LNCaP clone FGC (cell line): ENCODE data around the gene NKAIN4.

ENCODE experiments used
- DNase-seq: peaks from one replicate; pipeline ENCODE4 v3.0.0-alpha.2; 2011; ENCODE audit warnings: low read depth
- H3K4me3 ChIP-seq: 2 replicates; pipeline ENCODE4 v1.5.1; 2011; ENCODE audit warnings: mild to moderate bottlenecking, low read depth, low read length, control low read depth
- TF ChIP-seq, protein P1 (sequence below): IDR thresholded peaks from 2 replicates; pipeline ENCODE4 v1.5.1; 2012; ENCODE audit warnings: mild to moderate bottlenecking; ENCODE audit not compliant: control insufficient read depth, insufficient read depth; ENCODE audit errors: extremely low read depth

NKAIN4 gene

DNA sequence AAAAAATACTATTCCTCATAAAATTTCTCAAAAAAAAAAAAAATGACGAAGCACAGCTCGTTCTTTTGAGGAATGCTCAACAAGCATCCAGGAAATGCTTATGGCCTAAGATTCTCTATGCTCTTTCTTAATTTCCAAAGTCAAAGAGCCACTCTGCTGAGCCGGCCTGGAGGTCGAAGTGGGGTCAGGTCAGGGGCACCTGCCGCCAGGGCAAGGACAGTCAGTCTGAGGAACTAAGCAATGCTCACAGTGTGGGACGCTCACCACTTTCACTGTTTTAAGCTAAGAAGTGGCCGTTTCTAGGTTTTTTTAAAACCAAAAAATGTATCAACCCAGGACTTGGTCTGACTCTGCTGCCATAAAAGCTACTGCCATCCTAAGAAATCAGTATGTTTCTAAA, 55.7 kb downstream of the NKAIN4 start:
- DNase-seq, result no peak
- TF ChIP-seq, protein P1, sequence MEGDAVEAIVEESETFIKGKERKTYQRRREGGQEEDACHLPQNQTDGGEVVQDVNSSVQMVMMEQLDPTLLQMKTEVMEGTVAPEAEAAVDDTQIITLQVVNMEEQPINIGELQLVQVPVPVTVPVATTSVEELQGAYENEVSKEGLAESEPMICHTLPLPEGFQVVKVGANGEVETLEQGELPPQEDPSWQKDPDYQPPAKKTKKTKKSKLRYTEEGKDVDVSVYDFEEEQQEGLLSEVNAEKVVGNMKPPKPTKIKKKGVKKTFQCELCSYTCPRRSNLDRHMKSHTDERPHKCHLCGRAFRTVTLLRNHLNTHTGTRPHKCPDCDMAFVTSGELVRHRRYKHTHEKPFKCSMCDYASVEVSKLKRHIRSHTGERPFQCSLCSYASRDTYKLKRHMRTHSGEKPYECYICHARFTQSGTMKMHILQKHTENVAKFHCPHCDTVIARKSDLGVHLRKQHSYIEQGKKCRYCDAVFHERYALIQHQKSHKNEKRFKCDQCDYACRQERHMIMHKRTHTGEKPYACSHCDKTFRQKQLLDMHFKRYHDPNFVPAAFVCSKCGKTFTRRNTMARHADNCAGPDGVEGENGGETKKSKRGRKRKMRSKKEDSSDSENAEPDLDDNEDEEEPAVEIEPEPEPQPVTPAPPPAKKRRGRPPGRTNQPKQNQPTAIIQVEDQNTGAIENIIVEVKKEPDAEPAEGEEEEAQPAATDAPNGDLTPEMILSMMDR, result no peak
- no peak overlapping the region for H3K4me3 ChIP-seq

DNA sequence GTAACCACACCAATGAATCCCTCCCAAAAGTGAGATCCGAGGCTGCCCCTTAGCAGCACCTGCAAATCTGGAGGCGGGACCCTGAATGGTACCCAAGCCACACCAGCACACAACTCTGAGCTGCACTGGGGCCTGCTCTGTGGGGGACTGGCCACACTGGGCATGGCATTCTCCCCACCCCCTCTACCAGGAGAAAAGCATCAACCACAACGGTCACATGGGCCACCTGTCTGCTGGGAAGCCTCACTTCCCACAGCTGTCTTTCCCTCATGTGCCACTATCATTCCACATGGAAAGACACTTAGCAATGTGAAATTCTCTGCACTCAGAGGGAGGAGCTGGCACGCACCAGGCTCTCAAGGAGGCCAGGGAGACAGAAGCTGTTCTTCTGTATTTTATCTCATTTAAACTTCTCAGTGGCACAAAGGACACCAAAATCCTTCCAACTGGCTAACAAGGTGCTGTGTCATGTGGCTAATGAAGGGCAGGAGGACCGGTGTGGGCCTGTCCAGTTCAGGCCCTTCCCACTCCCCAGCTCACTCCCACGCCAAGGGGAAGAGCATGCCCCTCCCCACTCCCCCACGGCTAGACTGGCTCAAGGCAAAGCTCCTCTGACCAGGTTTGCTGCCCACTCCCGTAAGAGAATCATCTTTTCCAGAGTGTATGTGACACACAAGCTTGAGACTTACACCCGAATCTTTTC, 57.3 kb downstream of the NKAIN4 start:
- no peak overlapping the region for H3K4me3 ChIP-seq
- DNase-seq, result no peak
- TF ChIP-seq, protein P1, result no peak

DNA sequence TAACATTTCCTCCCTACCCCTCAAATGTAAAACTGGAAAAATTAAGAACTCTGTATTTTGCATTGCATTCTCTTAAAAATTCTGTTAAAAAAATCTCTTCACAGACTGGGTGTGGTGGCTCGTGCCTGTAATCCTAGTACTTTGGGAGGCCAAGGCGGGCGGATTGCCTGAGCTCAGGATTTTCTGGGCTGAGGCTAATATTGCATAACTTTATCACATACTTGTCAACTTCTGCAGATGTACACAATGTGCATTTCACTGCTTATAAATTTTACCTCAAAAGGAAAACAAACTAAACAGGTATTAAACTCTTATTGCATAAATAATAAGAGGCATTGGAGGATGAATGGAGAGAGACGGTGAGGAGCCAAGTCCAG, 59.5 kb downstream of the NKAIN4 start:
- TF ChIP-seq, protein P1, result no peak
- H3K4me3 ChIP-seq, result no peak overlapping the region
- no peak for DNase-seq

DNA sequence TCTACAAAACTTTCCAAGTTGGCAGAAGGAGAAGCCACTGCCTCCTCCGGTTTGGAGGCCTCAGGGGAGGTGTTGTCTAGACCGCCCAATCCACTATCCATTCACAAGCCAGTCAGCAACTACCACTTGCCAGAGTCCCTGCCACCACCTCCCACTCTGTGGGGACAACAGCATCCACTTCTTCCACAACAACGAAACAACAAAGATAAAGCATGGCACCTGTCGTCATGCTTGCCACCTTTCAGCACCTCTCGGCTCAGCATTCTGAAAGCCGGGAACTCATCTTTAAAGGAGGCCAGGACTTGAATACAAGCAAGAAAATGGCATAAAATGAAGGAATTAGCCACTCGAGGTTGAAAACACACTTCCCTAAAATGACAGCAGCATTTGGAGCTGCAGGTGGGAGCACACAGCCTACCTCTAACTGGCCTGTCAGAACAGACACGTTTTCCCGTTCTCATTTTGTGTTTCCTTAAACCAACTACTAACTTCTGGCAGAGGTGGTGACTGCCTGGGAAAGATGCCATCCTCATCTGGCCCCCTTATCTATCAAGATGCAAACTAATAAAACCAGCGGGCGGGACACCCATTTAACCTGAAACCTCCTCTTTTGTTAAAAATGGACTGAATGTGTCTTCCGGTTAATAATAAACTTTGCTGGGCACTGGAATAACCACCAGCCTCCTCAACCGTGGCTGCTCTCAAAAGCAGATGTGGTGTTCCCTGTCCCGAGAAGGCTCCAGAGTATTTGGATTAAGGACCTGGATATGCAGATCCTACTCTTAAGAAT, 60.1 kb downstream of the NKAIN4 start:
- H3K4me3 ChIP-seq, result no peak overlapping the region
- DNase-seq, result peak; percentile 39
- TF ChIP-seq, protein P1, result no peak

DNA sequence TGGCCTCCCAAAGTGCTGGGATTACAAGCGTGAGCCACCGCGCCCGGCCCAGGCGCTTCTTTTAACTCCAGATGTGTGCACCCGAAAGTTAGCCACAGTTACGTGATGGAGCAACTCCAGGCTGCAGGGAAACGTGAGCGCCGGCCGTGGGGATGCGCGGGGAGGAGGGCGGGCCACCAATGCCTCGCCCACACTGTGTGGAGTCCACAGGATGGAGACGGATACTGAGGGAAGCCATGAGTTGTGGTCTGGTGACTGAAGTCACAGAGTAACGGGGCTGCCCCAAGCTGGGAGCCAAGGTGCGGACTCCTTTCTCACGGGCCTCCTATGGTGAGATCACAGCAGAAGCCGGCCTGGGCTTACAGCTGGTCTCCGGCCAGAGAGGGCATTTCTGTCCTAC, 61.5 kb downstream of the NKAIN4 start:
- no peak for DNase-seq
- TF ChIP-seq, protein P1, result no peak
- no peak overlapping the region for H3K4me3 ChIP-seq

DNA sequence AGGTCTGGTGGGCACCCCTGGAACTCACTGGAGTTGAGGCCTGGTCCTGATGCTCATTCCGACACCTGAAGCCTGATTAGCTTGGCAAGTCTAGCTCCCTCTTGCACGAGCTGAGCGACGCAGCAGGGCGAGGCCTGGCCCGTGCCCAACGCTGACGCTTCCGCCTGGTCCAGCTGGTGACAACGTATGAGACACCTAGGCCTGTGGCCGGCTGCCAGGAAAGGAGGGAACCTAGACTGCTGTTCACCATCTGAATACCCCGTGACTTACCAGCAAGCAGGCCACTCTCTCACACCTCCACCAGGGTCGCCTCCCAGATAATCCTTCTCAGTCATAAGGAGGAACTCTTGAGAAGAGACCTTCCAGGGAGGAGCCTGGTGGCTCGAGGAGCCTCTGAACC, 62.9 kb downstream of the NKAIN4 start:
- TF ChIP-seq, protein P1, result no peak
- DNase-seq, result peak; percentile 93
- no peak overlapping the region for H3K4me3 ChIP-seq
